Measurements from ENCODE around the gene SYCP1. TPM values are rescaled to one million over a fixed set of nuclear protein-coding genes. Genes with fewer than 3 reads are reported as not detected.
"Not testable (repeated sequence)": the region's sequence is repeated elsewhere in the genome, so short reads cannot be mapped to it uniquely, and the experiment has no call there.

SYCP1 gene
- total RNA-seq, 1 donor from 2014 or later, result not detected

GRCh38 chr1:114997510-114998289, 143.0 kb downstream of the SYCP1 start:
- H3K27ac Mint-ChIP-seq (ENCODE audit: unreplicated experiment), result no peak overlapping the region

DNA sequence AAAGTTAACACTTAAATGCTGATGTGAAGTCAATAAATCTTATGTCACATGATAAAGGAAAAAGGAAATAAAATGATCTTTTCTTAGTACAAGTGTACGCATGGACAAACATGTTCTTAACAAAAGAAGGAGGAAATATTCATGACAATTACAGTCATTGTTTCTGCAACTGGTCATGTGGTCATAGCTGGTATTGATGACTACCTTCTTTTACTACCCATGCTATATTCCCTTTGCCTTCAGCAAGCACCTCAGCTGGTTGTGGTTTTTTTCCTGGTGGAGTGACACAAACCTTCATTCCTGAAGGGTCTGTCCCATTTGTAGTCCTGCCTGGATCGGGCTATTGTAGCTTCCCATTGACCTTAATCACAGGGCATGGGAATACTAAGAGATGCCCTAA, 151.5 kb downstream of the SYCP1 start:
- Mint-ChIP-seq H3K4me1 (no peaks in the 10 kb centered on the region), H3K27ac (ENCODE audit: unreplicated experiment) (no peak overlapping the region), H3K9me3 (peaks cover 8% of the 10 kb centered on the region), H3K36me3 (ENCODE audit: low read depth) (no peaks in the 10 kb centered on the region), H3K4me3 (no peak overlapping the region), H3K27me3 (ENCODE audit: low read depth) (peaks cover 24% of the 10 kb centered on the region)
- DNase-seq (ENCODE audit: low read depth, low spot score), result no peak
- no peak for TF ChIP-seq CTCF (conservative IDR thresholded peaks at IDR 0.05)

More at GRCh38 chr1:114997510-114998289, 143.0 kb downstream of the SYCP1 start:
- Mint-ChIP-seq H3K27me3 (ENCODE audit: low read depth) (peaks cover 36% of the 10 kb centered on the region), H3K4me1 (no peaks in the 10 kb centered on the region), H3K9me3 (no peaks in the 10 kb centered on the region), H3K4me3 (no peak overlapping the region), H3K36me3 (ENCODE audit: low read depth) (no peaks in the 10 kb centered on the region)
- no peak for TF ChIP-seq CTCF (conservative IDR thresholded peaks at IDR 0.05)
- no peak for DNase-seq (ENCODE audit: low read depth, low spot score)

- no peaks in the 10 kb centered on the region for H3K36me3 Mint-ChIP-seq (ENCODE audit: low read depth)
- peaks cover 2% of the 10 kb centered on the region for H3K9me3 Mint-ChIP-seq
- H3K27ac Mint-ChIP-seq (ENCODE audit: unreplicated experiment), result no peak overlapping the region
- no peak for DNase-seq (ENCODE audit: low read depth, low spot score)
- H3K4me1 Mint-ChIP-seq, result no peaks in the 10 kb centered on the region
- H3K4me3 Mint-ChIP-seq, result no peak overlapping the region
- H3K27me3 Mint-ChIP-seq (ENCODE audit: low read depth), result peaks cover 8% of the 10 kb centered on the region
- no peak for TF ChIP-seq CTCF (conservative IDR thresholded peaks at IDR 0.05)
These were observed 157.3 kb downstream of the SYCP1 start for GRCh38 chr1:115012006-115012405.

DNA sequence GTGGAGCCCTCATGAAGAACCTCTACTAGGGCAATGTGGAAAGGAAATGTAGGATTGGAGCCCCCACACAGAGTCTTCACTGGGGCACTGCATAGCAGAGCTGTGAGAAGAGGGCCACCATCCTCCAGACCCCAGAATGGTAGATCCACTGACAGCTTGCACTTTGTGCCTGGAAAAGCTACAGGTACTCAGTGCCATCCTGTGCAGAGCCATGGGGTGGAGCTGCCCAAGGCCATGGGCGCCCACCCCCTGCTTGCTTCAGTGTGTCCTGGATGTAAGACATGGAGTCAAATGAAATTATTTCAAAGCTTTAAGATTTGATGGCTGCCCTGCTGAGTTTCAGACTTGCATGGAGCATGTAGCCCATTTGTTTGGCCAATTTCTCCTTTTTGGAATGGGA, 157.8 kb downstream of the SYCP1 start:
- DNase-seq (ENCODE audit: low read depth, low spot score), result no peak
- Mint-ChIP-seq H3K36me3 (ENCODE audit: low read depth) (no peaks in the 10 kb centered on the region), H3K27me3 (ENCODE audit: low read depth) (peaks cover 8% of the 10 kb centered on the region), H3K4me3 (no peak overlapping the region), H3K4me1 (no peaks in the 10 kb centered on the region), H3K27ac (ENCODE audit: unreplicated experiment) (no peak overlapping the region), H3K9me3 (peaks cover 2% of the 10 kb centered on the region)
- TF ChIP-seq CTCF (conservative IDR thresholded peaks at IDR 0.05), result no peak

- Mint-ChIP-seq H3K27ac (ENCODE audit: unreplicated experiment) (no peak overlapping the region), H3K9me3 (peaks cover 6% of the 10 kb centered on the region), H3K27me3 (ENCODE audit: low read depth) (peaks cover 8% of the 10 kb centered on the region), H3K36me3 (ENCODE audit: low read depth) (no peaks in the 10 kb centered on the region), H3K4me3 (no peak overlapping the region), H3K4me1 (no peaks in the 10 kb centered on the region)
- no peak for DNase-seq (ENCODE audit: low read depth, low spot score)
- TF ChIP-seq CTCF (conservative IDR thresholded peaks at IDR 0.05), result no peak
These were observed 159.1 kb downstream of the SYCP1 start for GRCh38 chr1:115013792-115014191.

GRCh38 chr1:115019549-115019948, 164.9 kb downstream of the SYCP1 start:
- not testable (repeated sequence) for H3K9me3 Mint-ChIP-seq

More at GRCh38 chr1:115019549-115019948, 164.9 kb downstream of the SYCP1 start:
- not testable (repeated sequence) for H3K27me3 Mint-ChIP-seq (ENCODE audit: low read depth); H3K4me1 Mint-ChIP-seq; H3K36me3 Mint-ChIP-seq (ENCODE audit: low read depth); H3K4me3 Mint-ChIP-seq; DNase-seq (ENCODE audit: low read depth, low spot score); H3K27ac Mint-ChIP-seq (ENCODE audit: unreplicated experiment)

Data from neural crest cell (in vitro differentiated cells).